DND-41 (cell line): ENCODE results near the gene SUMF1.
A peak's percentile ranks its signal among the peaks of the same experiment; 100 is the strongest.

Source experiments
- ATAC-seq: fragments of 200-7000 bp; cut with Tn5 transposase; 3 replicates; pipeline ENCODE4 v1.9.1; 2021; ENCODE audit warnings: low read depth; ENCODE audit not compliant: insufficient read depth
- DNase-seq: peaks from one replicate; pipeline ENCODE4 v3.0.0-alpha.2; 2020
- H2AFZ ChIP-seq: 2 replicates; pipeline ENCODE4 v1.6.0; 2012; ENCODE audit warnings: low read depth, low read length
- H3K27ac ChIP-seq: 2 replicates; pipeline ENCODE4 v1.5.1; 2012; ENCODE audit warnings: low read length, inconsistent platforms
- H3K27me3 ChIP-seq: fragments of 200-600 bp; sonication (generic); 2 replicates; pipeline ENCODE4 v1.6.0; 2012; ENCODE audit warnings: low read length, mild to moderate bottlenecking, inconsistent platforms; ENCODE audit not compliant: insufficient read depth, poor library complexity
- H3K36me3 ChIP-seq: 2 replicates; pipeline ENCODE4 v1.5.1; 2012; ENCODE audit warnings: low read length, inconsistent platforms; ENCODE audit not compliant: insufficient read depth
- H3K4me1 ChIP-seq: 2 replicates; pipeline ENCODE4 v1.5.1; 2012; ENCODE audit warnings: mild to moderate bottlenecking, low read length; ENCODE audit not compliant: insufficient read depth
- H3K4me2 ChIP-seq: 2 replicates; pipeline ENCODE4 v1.6.0; 2012; ENCODE audit warnings: mild to moderate bottlenecking, moderate library complexity, low read length, inconsistent platforms; ENCODE audit not compliant: insufficient read depth
- H3K4me3 ChIP-seq, 2 experiments: fragments of 200-600 bp in 1 of 2; shearing (Covaris generic) in 1 of 2; 2 replicates each; pipeline ENCODE4 v1.5.1; 2012 to 2016; ENCODE audit warnings: inconsistent platforms in 2 of 2, low read length in 2 of 2, mild to moderate bottlenecking in 2 of 2, low read depth in 1 of 2, moderate library complexity in 1 of 2
- H3K79me2 ChIP-seq: 2 replicates; pipeline ENCODE4 v1.6.0; 2012; ENCODE audit warnings: low read length, inconsistent platforms; ENCODE audit not compliant: insufficient read depth
- H3K9ac ChIP-seq: 2 replicates; pipeline ENCODE4 v1.6.0; 2012; ENCODE audit warnings: low read depth, mild to moderate bottlenecking, inconsistent platforms, low read length, moderate library complexity
- H3K9me3 ChIP-seq: 2 replicates; pipeline ENCODE4 v1.5.1; 2012; ENCODE audit warnings: low read length, moderate library complexity, mild to moderate bottlenecking, inconsistent platforms; ENCODE audit not compliant: insufficient read depth, severe bottlenecking
- H4K20me1 ChIP-seq: 2 replicates; pipeline ENCODE4 v1.6.0; 2012; ENCODE audit warnings: low read length; ENCODE audit not compliant: insufficient read depth
- EZH2 ChIP-seq: IDR thresholded peaks from 3 replicates; pipeline ENCODE4 v1.6.1; 2012; ENCODE audit warnings: borderline replicate concordance, low read depth, mild to moderate bottlenecking, moderate library complexity, low read length, inconsistent platforms; ENCODE audit not compliant: severe bottlenecking
- TF ChIP-seq, protein P1 (sequence below): IDR thresholded peaks from 2 replicates; pipeline ENCODE4 v1.5.1; 2012; ENCODE audit warnings: borderline replicate concordance, low read length, moderate library complexity, mild to moderate bottlenecking; ENCODE audit not compliant: poor library complexity, severe bottlenecking; ENCODE audit errors: extremely low read depth

The SUMF1 gene

DNA sequence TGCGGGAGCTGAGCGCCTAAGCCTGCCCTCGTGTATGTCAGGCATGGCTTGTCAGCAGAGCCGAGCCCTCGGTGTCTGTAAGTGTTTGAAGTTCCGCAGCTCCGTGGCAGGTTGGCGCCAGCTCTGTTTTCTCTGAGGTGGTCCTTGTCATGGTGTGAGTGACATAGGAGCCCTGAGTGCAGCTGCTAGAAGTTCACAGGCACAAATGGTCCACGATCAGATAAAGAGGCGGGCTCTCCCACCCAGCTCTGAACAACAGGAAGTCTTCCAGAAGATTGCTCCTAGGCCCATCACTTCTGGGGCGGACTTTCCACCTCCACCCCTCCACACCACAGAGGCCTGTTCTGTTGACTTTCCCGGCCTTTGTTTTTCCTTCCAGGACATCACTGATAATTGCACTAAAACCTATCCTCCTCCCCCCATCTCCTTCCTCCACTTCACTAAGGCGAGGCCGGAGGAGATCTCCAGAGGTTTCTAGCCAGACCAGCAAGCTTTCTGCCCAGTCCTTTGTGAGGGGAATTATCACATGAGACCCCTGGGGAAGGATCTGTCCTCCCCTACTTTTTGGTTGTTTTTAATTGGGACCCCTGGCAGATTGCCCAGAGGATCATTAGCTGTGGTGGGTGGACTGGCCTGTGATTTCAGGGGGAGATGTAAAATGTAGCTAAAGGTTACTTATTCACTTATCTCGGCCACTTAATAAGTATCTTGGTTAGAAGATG lies 46.0 kb upstream of the SUMF1 start:
- H3K9ac ChIP-seq, result no peak overlapping the region
- H3K79me2 ChIP-seq, result no peaks in the 10 kb centered on the region
- H3K9me3 ChIP-seq, result no peaks in the 10 kb centered on the region
- peak; percentile 66 for DNase-seq
- ATAC-seq, result peak; percentile 91
- H3K4me1 ChIP-seq, result peaks cover 10% of the 10 kb centered on the region
- no peaks in the 10 kb centered on the region for H3K27me3 ChIP-seq
- TF ChIP-seq, protein P1, sequence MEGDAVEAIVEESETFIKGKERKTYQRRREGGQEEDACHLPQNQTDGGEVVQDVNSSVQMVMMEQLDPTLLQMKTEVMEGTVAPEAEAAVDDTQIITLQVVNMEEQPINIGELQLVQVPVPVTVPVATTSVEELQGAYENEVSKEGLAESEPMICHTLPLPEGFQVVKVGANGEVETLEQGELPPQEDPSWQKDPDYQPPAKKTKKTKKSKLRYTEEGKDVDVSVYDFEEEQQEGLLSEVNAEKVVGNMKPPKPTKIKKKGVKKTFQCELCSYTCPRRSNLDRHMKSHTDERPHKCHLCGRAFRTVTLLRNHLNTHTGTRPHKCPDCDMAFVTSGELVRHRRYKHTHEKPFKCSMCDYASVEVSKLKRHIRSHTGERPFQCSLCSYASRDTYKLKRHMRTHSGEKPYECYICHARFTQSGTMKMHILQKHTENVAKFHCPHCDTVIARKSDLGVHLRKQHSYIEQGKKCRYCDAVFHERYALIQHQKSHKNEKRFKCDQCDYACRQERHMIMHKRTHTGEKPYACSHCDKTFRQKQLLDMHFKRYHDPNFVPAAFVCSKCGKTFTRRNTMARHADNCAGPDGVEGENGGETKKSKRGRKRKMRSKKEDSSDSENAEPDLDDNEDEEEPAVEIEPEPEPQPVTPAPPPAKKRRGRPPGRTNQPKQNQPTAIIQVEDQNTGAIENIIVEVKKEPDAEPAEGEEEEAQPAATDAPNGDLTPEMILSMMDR, result no peak
- TF ChIP-seq EZH2, result no peak
- H2AFZ ChIP-seq, result no peak overlapping the region
- no peak overlapping the region for H3K27ac ChIP-seq
- no peaks in the 10 kb centered on the region for H4K20me1 ChIP-seq
- H3K4me3 ChIP-seq, result no peak overlapping the region
- no peak overlapping the region for H3K4me2 ChIP-seq
- H3K36me3 ChIP-seq, result no peaks in the 10 kb centered on the region

DNA sequence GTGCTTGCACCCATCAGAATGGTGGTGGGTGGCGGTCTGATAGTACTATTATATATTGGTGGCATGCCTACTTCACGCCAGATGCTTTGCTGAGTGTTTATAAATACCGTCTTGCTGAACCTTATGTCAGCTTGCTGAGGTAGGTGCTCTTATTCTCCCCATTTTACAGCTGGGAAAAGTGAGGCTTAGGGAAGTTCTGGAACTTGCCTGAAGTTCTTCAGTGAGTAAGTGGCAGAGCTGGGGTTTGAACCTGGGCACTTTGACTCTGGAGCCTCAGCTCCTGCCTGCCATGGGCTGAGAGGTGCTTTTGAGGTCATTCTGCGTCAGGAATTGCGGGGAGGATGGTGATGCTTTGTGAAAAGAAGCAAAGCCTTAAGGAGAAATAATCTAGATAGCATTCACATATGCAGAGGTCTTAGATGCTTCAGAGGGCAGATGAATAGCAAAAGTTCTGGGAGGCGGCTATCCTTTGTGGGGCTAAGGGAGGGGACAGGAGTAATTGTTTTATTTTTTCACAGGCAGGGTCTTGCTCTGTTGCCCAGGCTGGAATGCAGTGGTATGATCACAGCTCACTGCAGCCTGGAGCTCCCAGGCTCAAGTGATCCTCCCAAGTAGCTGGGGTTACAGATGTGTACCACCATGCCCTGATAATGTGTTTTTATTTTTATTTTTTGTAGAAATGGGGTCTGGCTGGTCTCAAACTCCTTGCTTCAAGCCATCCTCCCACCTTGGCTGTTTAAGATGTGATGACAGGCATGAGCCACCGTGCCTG lies 44.6 kb upstream of the SUMF1 start:
- no peak overlapping the region for H3K9ac ChIP-seq
- H3K27ac ChIP-seq, result no peak overlapping the region
- TF ChIP-seq, protein P1, result no peak
- no peak for TF ChIP-seq EZH2

GRCh38 chr3:4509983-4510755 lies 43.1 kb upstream of the SUMF1 start:
- DNase-seq (no peak), ATAC-seq (no peak)
- no peak overlapping the region for H3K27ac ChIP-seq
- H3K9me3 ChIP-seq, result no peaks in the 10 kb centered on the region
- H3K4me1 ChIP-seq, result peaks cover 10% of the 10 kb centered on the region
- H4K20me1 ChIP-seq, result no peaks in the 10 kb centered on the region
- H3K27me3 ChIP-seq, result no peaks in the 10 kb centered on the region
- no peaks in the 10 kb centered on the region for H3K79me2 ChIP-seq
- TF ChIP-seq EZH2, result no peak
- TF ChIP-seq, protein P1, result no peak
- no peak overlapping the region for H2AFZ ChIP-seq
- H3K4me3 ChIP-seq, result no peak overlapping the region
- H3K9ac ChIP-seq, result no peak overlapping the region
- H3K36me3 ChIP-seq, result no peaks in the 10 kb centered on the region
- H3K4me2 ChIP-seq, result no peak overlapping the region

More for the DNA sequence above, 44.6 kb upstream of the SUMF1 start:
- DNase-seq, result no peak
- no peaks in the 10 kb centered on the region for H3K27me3 ChIP-seq
- H4K20me1 ChIP-seq, result no peaks in the 10 kb centered on the region
- H2AFZ ChIP-seq, result no peak overlapping the region
- peaks cover 10% of the 10 kb centered on the region for H3K4me1 ChIP-seq
- H3K4me2 ChIP-seq, result no peak overlapping the region
- no peak for ATAC-seq
- no peak overlapping the region for H3K4me3 ChIP-seq
- H3K9me3 ChIP-seq, result no peaks in the 10 kb centered on the region
- H3K79me2 ChIP-seq, result no peaks in the 10 kb centered on the region
- no peaks in the 10 kb centered on the region for H3K36me3 ChIP-seq
